SHP77 (cell line): ENCODE measurements around the gene RAPSN.

ENCODE experiments used
- DNase-seq, 2 experiments: peaks; one replicate each; lab custom pipeline; 2025; lab: John Stamatoyannopoulos, UW

The RAPSN gene

GRCh38 chr11:47390422-47390760, 58.5 kb downstream of the RAPSN start:
- no peak for DNase-seq

- no peak for DNase-seq
Measured at GRCh38 chr11:47389577-47390421, 59.1 kb downstream of the RAPSN start.

- no peak for DNase-seq
Measured at GRCh38 chr11:47388697-47389576, 60.0 kb downstream of the RAPSN start.

GRCh38 chr11:47387944-47388696, 60.8 kb downstream of the RAPSN start:
- no peak for DNase-seq
